Stimulated activated naive CD8-positive, alpha-beta T cell treated with anti-CD3 and anti-CD28 coated beads, Interleukin-15, Interleukin-2, amounts not matched to agents 100 ng/mL and 50 ng/mL, for 24 hours (primary cell): Measurements from ENCODE around the gene CPEB4.

Experiments
- H3K27ac Mint-ChIP-seq: one replicate; pipeline ENCODE4 v1.8.0; 2021; ENCODE audit warnings: mild to moderate bottlenecking, mixed read lengths
- H3K27me3 Mint-ChIP-seq: one replicate; pipeline ENCODE4 v1.8.0; 2021; ENCODE audit warnings: mixed read lengths
- H3K36me3 Mint-ChIP-seq: one replicate; pipeline ENCODE4 v1.8.0; 2021; ENCODE audit warnings: low read depth, mixed read lengths
- H3K4me1 Mint-ChIP-seq: one replicate; pipeline ENCODE4 v1.8.0; 2021; ENCODE audit warnings: low read depth, mixed read lengths
- H3K4me3 Mint-ChIP-seq: one replicate; pipeline ENCODE4 v1.8.0; 2021; ENCODE audit warnings: mild to moderate bottlenecking, mixed read lengths
- H3K9me3 Mint-ChIP-seq: one replicate; pipeline ENCODE4 v1.8.0; 2021; ENCODE audit warnings: mixed read lengths

Gene CPEB4

DNA sequence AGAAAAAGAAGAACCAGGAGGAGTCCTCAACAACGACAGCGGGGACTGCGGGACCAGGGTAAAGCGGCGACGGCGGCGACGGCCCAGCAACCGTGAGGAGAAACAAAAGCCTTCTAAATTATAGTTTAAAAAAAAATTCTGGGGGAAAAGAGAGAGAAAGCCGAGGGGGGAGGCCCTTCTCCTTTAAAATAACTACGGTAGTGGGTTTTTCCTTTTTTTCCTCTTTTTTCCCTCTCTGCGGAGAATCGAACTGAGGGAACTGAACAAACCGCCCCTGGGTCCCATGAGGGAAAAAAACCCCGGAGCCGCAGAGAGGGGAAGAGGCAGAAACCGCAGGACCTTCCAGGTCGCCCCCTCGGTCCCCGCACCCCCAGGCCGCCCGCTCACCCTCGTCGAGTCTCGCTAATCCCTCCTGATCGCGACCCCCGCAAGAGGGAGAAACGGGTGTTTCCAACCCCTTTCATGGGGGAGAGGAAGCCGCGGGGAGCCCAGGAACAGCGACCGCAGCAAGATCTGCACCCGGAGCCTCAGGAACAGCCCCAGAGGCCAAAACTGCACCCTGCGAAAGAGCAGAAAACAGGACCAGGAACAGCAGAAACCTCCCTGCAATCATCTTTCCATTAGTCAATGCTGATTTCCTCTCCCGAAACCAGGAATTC, 453 bp downstream of the CPEB4 start:
- Mint-ChIP-seq H3K27ac (peak overlapping the region; percentile 98), H3K4me3 (peak overlapping the region; percentile 91), H3K27me3 (no peaks in the 10 kb centered on the region), H3K4me1 (peaks cover 84% of the 10 kb centered on the region), H3K9me3 (peaks cover 3% of the 10 kb centered on the region), H3K36me3 (peaks cover 18% of the 10 kb centered on the region)

- Mint-ChIP-seq H3K36me3 (peaks cover 18% of the 10 kb centered on the region), H3K4me1 (peaks cover 78% of the 10 kb centered on the region), H3K9me3 (no peaks in the 10 kb centered on the region), H3K4me3 (peak overlapping the region; percentile 28), H3K27ac (no peak overlapping the region), H3K27me3 (no peaks in the 10 kb centered on the region)
Observed at GRCh38 chr5:173890195-173890991, 2.2 kb downstream of the CPEB4 start.

GRCh38 chr5:173891308-173892116, 3.4 kb downstream of the CPEB4 start:
- H3K27ac Mint-ChIP-seq = no peak overlapping the region
- no peaks in the 10 kb centered on the region for H3K9me3 Mint-ChIP-seq
- peaks cover 18% of the 10 kb centered on the region for H3K36me3 Mint-ChIP-seq
- no peaks in the 10 kb centered on the region for H3K27me3 Mint-ChIP-seq
- H3K4me3 Mint-ChIP-seq = peak overlapping the region; percentile 66
- H3K4me1 Mint-ChIP-seq = peaks cover 73% of the 10 kb centered on the region

DNA sequence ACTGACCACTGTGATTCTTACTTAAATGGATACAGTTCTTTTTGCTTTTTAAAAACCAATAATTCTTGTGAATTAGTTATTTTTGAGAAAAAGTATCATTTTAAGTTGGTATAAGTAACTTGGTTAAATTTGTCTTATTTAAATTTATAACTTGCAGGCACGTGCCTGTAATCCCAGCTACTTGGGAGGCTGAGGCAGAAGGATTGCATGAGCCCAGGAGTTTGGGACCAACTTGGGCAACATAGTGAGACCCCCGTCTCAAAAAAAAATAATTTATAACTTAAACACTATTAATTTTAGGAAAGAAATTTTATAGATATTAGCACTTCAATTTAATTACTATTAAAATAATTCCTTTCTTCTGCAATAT, 5.0 kb downstream of the CPEB4 start:
- H3K36me3 Mint-ChIP-seq = peaks cover 18% of the 10 kb centered on the region
- no peak overlapping the region for H3K27ac Mint-ChIP-seq
- H3K4me1 Mint-ChIP-seq = peaks cover 57% of the 10 kb centered on the region
- H3K9me3 Mint-ChIP-seq = no peaks in the 10 kb centered on the region
- no peaks in the 10 kb centered on the region for H3K27me3 Mint-ChIP-seq
- no peak overlapping the region for H3K4me3 Mint-ChIP-seq

- Mint-ChIP-seq H3K4me3 (no peak overlapping the region), H3K36me3 (peaks cover 16% of the 10 kb centered on the region), H3K4me1 (peaks cover 44% of the 10 kb centered on the region), H3K27ac (no peak overlapping the region), H3K9me3 (no peaks in the 10 kb centered on the region), H3K27me3 (no peaks in the 10 kb centered on the region)
Observed at GRCh38 chr5:173895401-173896165, 7.4 kb downstream of the CPEB4 start.

GRCh38 chr5:173896631-173897030, 8.5 kb downstream of the CPEB4 start:
- H3K4me1 Mint-ChIP-seq = peaks cover 36% of the 10 kb centered on the region
- no peaks in the 10 kb centered on the region for H3K9me3 Mint-ChIP-seq
- H3K36me3 Mint-ChIP-seq = peaks cover 12% of the 10 kb centered on the region
- no peak overlapping the region for H3K27ac Mint-ChIP-seq
- no peaks in the 10 kb centered on the region for H3K27me3 Mint-ChIP-seq
- H3K4me3 Mint-ChIP-seq = no peak overlapping the region

DNA sequence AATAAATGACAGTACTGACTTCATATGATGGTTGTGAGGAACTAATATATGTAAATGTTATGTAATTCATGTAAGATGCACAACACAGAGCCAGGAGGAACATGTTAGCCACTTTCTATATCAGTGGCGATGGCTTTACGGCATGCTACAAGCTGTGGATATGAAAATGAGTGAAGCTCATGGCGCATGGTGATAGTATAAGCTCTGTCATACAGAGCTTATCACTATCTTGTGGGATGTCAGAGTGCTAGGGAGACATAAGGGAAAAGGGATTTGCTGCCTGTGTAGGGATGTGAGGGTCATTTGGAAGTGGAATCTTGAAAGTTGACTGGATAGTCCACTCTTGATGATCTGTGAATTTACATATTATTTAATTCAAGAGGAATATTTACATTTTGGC, 13.6 kb downstream of the CPEB4 start:
- no peak overlapping the region for H3K4me3 Mint-ChIP-seq
- H3K27me3 Mint-ChIP-seq = no peaks in the 10 kb centered on the region
- peaks cover 15% of the 10 kb centered on the region for H3K4me1 Mint-ChIP-seq
- H3K36me3 Mint-ChIP-seq = peaks cover 8% of the 10 kb centered on the region
- H3K9me3 Mint-ChIP-seq = no peaks in the 10 kb centered on the region
- no peak overlapping the region for H3K27ac Mint-ChIP-seq

GRCh38 chr5:173902334-173902733, 14.2 kb downstream of the CPEB4 start:
- Mint-ChIP-seq H3K9me3 (no peaks in the 10 kb centered on the region), H3K4me1 (peaks cover 15% of the 10 kb centered on the region), H3K4me3 (no peak overlapping the region), H3K27ac (no peak overlapping the region), H3K27me3 (no peaks in the 10 kb centered on the region), H3K36me3 (peaks cover 8% of the 10 kb centered on the region)

DNA sequence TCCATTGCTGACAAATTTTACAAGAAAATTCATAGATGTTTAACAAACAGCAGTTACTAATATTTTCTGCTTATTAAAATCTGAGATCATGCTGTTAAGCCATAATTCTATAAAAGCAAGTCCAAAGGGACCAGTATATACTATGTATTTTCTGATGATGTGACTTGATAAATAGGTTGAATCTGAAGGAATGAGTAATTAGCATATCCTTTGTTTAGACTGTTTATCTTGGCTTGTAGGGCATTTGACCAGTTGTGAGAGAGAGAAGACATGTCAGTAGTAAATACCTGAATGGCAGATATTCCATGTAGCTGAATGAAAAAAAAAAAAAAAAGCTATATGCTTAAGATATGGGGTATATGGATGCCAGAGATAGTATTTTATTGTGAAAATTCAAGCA, 14.6 kb downstream of the CPEB4 start:
- peaks cover 8% of the 10 kb centered on the region for H3K36me3 Mint-ChIP-seq
- H3K27ac Mint-ChIP-seq = no peak overlapping the region
- H3K27me3 Mint-ChIP-seq = no peaks in the 10 kb centered on the region
- no peaks in the 10 kb centered on the region for H3K9me3 Mint-ChIP-seq
- peaks cover 15% of the 10 kb centered on the region for H3K4me1 Mint-ChIP-seq
- H3K4me3 Mint-ChIP-seq = no peak overlapping the region

- Mint-ChIP-seq H3K4me3 (no peak overlapping the region), H3K4me1 (peaks cover 15% of the 10 kb centered on the region), H3K27ac (no peak overlapping the region), H3K9me3 (no peaks in the 10 kb centered on the region), H3K36me3 (peaks cover 8% of the 10 kb centered on the region), H3K27me3 (no peaks in the 10 kb centered on the region)
Observed at GRCh38 chr5:173903396-173904140, 15.4 kb downstream of the CPEB4 start.

DNA sequence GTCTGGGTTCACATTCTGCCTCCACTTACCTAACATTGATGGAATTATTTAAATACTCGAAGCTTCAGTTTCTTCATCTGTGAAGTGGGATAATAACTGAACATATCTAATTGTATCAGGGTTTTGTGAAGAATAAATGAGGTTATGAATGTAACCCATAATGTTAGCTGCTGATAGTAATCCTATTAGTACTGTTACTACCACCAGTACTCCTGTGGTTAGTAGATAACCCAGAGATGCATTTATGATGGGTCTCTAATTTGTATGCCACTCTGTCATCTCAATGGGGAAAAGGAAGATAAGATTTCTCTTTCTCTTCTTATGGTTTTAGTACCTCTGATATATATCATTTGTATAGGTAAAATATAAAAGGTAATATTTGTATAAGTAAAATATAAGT, 16.0 kb downstream of the CPEB4 start:
- Mint-ChIP-seq H3K4me1 (peaks cover 18% of the 10 kb centered on the region), H3K36me3 (peaks cover 5% of the 10 kb centered on the region), H3K27ac (no peak overlapping the region), H3K9me3 (no peaks in the 10 kb centered on the region), H3K27me3 (no peaks in the 10 kb centered on the region), H3K4me3 (no peak overlapping the region)

DNA sequence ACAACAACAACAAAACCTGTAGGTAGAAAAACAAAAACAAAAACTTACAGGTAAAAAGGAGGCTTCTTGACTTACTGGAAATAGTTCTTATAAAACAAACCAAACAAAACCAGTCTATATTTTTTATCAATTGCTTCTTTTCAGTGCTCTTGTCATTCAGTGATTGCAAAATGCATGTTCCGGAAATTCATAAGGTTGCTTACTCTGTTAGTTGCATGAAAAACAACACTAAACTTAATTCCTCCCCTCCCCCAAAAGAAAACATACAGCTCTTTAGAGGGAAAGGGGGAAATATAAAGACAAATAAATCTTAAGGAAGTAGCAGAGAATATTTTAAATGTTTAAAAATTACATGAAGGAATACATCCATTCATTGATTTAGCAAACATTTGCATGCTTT, 19.1 kb downstream of the CPEB4 start:
- Mint-ChIP-seq H3K4me1 (peaks cover 17% of the 10 kb centered on the region), H3K36me3 (peaks cover 11% of the 10 kb centered on the region), H3K4me3 (no peak overlapping the region)

GRCh38 chr5:173907686-173908371, 19.7 kb downstream of the CPEB4 start:
- Mint-ChIP-seq H3K27ac (no peak overlapping the region), H3K4me1 (peaks cover 14% of the 10 kb centered on the region), H3K36me3 (peaks cover 12% of the 10 kb centered on the region), H3K4me3 (no peak overlapping the region), H3K27me3 (no peaks in the 10 kb centered on the region), H3K9me3 (no peaks in the 10 kb centered on the region)

More for the DNA sequence above, 19.1 kb downstream of the CPEB4 start:
- H3K9me3 Mint-ChIP-seq = no peaks in the 10 kb centered on the region
- no peak overlapping the region for H3K27ac Mint-ChIP-seq
- H3K27me3 Mint-ChIP-seq = no peaks in the 10 kb centered on the region
